ENCODE data around the gene OR51E2. TPM values are rescaled to one million over a fixed set of nuclear protein-coding genes. Genes with fewer than 3 reads are reported as not detected.

OR51E2 gene
- total and polyA plus RNA-seq, 2 donors (not counting 1 experiment from before 2014, with no cell fraction given): not detected

DNA sequence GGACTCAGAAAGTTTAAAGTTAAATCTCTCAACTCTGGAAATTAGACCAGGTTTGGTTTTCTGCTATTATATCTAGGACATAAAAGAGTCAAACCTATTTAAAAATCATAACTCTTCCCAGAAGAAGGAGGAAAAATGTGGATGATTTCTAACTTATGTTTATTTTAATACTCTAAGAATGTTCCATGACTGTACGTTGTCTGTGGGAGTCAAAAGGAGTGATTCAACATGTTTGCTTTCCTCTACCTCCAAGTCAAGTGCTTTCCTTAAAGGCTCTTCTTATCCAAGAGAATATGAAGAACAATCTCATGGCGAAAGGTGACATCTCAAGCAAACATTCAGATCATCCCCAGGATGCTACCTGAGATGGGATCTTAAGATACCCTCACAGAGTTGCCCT lies 32.2 kb downstream of the OR51E2 start:
- intact Hi-C loops (cut with micrococcal nuclease): no loop called here
- H3K27me3 Mint-ChIP-seq: peaks cover 17% of the 10 kb centered on the region
- no peak overlapping the region for H3K4me3 Mint-ChIP-seq
- Histone ChIP-seq H3K9ac (ENCODE audit: low read length) (no peak overlapping the region), H3K27me3 (replicated peaks in 1 of 4; ENCODE audit: control extremely low read depth in 1 of 4, control insufficient read depth in 3 of 4, insufficient read depth in 4 of 4, low read length in 3 of 4) (peaks cover 0 to 3% (median 0%) of the 10 kb centered on the region in 4 experiments), H3K4me2 (replicated peaks; ENCODE audit: low read depth, low read length, poor library complexity, severe bottlenecking) (no peak overlapping the region), H4K20me1 (ENCODE audit: control insufficient read depth, insufficient read depth, low read length, poor library complexity, severe bottlenecking) (no peaks in the 10 kb centered on the region), H3K36me3 (replicated peaks in 1 of 2; ENCODE audit: control extremely low read depth in 1 of 2, control insufficient read depth in 1 of 2, extremely low read depth in 1 of 2, insufficient read depth in 2 of 2, low read length in 1 of 2) (no peaks in the 10 kb centered on the region), H3K27ac (ENCODE audit: low read length in 2 of 2) (no peak overlapping the region), H2AFZ (ENCODE audit: insufficient read depth, low read depth, low read length, poor library complexity, severe bottlenecking) (no peak overlapping the region), H3K4me3 (ENCODE audit: control extremely low read depth in 1 of 5, extremely low read depth in 1 of 5, insufficient read depth in 1 of 5, low read depth in 2 of 5, low read length in 4 of 5) (no peak overlapping the region), H3K9me3 (ENCODE audit: control extremely low read depth in 1 of 3, control insufficient read depth in 2 of 3, insufficient read depth in 1 of 3, low read length in 2 of 3) (no peaks in the 10 kb centered on the region), H3K79me2 (ENCODE audit: control insufficient read depth, insufficient read depth, low read length) (no peaks in the 10 kb centered on the region), H3K4me1 (ENCODE audit: control insufficient read depth in 2 of 2, insufficient read depth in 2 of 2, low read length in 2 of 2) (no peaks in the 10 kb centered on the region)
- no peaks in the 10 kb centered on the region for H3K4me1 Mint-ChIP-seq
- DNase-seq: no peak
- no peak for ATAC-seq (ENCODE audit: low read depth)
- no peak overlapping the region for H3K27ac Mint-ChIP-seq
- no peaks in the 10 kb centered on the region for H3K9me3 Mint-ChIP-seq (ENCODE audit: insufficient read depth)
- POLR2A ChIA-PET: no interaction called here
- TF ChIP-seq, protein P1, sequence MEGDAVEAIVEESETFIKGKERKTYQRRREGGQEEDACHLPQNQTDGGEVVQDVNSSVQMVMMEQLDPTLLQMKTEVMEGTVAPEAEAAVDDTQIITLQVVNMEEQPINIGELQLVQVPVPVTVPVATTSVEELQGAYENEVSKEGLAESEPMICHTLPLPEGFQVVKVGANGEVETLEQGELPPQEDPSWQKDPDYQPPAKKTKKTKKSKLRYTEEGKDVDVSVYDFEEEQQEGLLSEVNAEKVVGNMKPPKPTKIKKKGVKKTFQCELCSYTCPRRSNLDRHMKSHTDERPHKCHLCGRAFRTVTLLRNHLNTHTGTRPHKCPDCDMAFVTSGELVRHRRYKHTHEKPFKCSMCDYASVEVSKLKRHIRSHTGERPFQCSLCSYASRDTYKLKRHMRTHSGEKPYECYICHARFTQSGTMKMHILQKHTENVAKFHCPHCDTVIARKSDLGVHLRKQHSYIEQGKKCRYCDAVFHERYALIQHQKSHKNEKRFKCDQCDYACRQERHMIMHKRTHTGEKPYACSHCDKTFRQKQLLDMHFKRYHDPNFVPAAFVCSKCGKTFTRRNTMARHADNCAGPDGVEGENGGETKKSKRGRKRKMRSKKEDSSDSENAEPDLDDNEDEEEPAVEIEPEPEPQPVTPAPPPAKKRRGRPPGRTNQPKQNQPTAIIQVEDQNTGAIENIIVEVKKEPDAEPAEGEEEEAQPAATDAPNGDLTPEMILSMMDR (IDR thresholded peaks at IDR 0.05): no peak
- no peak for TF ChIP-seq EZH2 (IDR thresholded peaks at IDR 0.05; ENCODE audit: borderline replicate concordance, insufficient read depth, low read depth, low read length, poor library complexity, severe bottlenecking)
- CTCF ChIA-PET: no interaction called here
- WGBS (ENCODE audit: insufficient coverage): 83% methylated on average over 1 of the region's 2 CpGs

DNA sequence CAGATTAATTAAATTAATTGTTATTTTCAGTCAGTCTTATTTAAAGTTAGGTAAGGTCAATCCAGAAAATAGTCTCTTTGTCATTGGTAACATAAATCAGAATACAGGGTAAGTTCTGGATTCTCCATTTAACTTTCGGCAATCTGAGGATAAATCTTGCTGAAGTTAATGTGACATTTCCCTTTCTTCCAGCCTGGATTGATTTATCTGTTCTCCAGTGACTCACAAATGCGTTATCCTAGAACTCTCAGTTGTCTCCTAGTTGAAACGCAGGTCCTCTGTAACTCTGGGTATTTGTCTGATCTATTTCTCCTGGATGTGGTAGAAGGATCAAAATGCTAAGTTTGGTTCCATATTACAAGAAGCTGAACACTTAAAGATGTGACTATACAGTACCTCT lies 32.9 kb downstream of the OR51E2 start:
- H3K4me2 ChIP-seq (replicated peaks; ENCODE audit: low read depth, low read length, poor library complexity, severe bottlenecking): no peak overlapping the region
- no peaks in the 10 kb centered on the region for H3K9me3 Mint-ChIP-seq (ENCODE audit: insufficient read depth)
- H3K27me3 ChIP-seq (replicated peaks in 1 of 4; ENCODE audit: control extremely low read depth in 1 of 4, control insufficient read depth in 3 of 4, insufficient read depth in 4 of 4, low read length in 3 of 4): peaks cover 0 to 3% (median under 1%) of the 10 kb centered on the region in 4 experiments
- H3K27ac ChIP-seq (ENCODE audit: low read length in 2 of 2): no peak overlapping the region
- H3K9me3 ChIP-seq (ENCODE audit: control extremely low read depth in 1 of 3, control insufficient read depth in 2 of 3, insufficient read depth in 1 of 3, low read length in 2 of 3): no peaks in the 10 kb centered on the region
- H3K4me3 ChIP-seq (ENCODE audit: control extremely low read depth in 1 of 5, extremely low read depth in 1 of 5, insufficient read depth in 1 of 5, low read depth in 2 of 5, low read length in 4 of 5): no peak overlapping the region
- no CpG with 5 or more reads among the region's 3 CpGs for WGBS (ENCODE audit: insufficient coverage)
- no peak overlapping the region for H2AFZ ChIP-seq (ENCODE audit: insufficient read depth, low read depth, low read length, poor library complexity, severe bottlenecking)
- POLR2A ChIA-PET: no interaction called here
- CTCF ChIA-PET: no interaction called here
- H3K4me3 Mint-ChIP-seq: no peak overlapping the region
- H3K4me1 ChIP-seq (ENCODE audit: control insufficient read depth in 2 of 2, insufficient read depth in 2 of 2, low read length in 2 of 2): no peaks in the 10 kb centered on the region
- DNase-seq (no peak), ATAC-seq (ENCODE audit: low read depth) (no peak)
- H3K36me3 ChIP-seq (replicated peaks in 1 of 2; ENCODE audit: control extremely low read depth in 1 of 2, control insufficient read depth in 1 of 2, extremely low read depth in 1 of 2, insufficient read depth in 2 of 2, low read length in 1 of 2): no peaks in the 10 kb centered on the region
- no peaks in the 10 kb centered on the region for H3K79me2 ChIP-seq (ENCODE audit: control insufficient read depth, insufficient read depth, low read length)
- H3K27ac Mint-ChIP-seq: no peak overlapping the region
- H3K27me3 Mint-ChIP-seq: peaks cover 18% of the 10 kb centered on the region
- no peaks in the 10 kb centered on the region for H4K20me1 ChIP-seq (ENCODE audit: control insufficient read depth, insufficient read depth, low read length, poor library complexity, severe bottlenecking)
- H3K4me1 Mint-ChIP-seq: no peaks in the 10 kb centered on the region
- no peak overlapping the region for H3K9ac ChIP-seq (ENCODE audit: low read length)
- intact Hi-C loops (cut with micrococcal nuclease): no loop called here
- TF ChIP-seq EZH2 (IDR thresholded peaks at IDR 0.05; ENCODE audit: borderline replicate concordance, insufficient read depth, low read depth, low read length, poor library complexity, severe bottlenecking): no peak
- TF ChIP-seq, protein P1 (IDR thresholded peaks at IDR 0.05): no peak
